WERI-Rb-1 (cell line): ENCODE measurements around the gene CPNE7.

ENCODE experiments used
- DNase-seq: peaks from one replicate; pipeline ENCODE4 v3.0.0-alpha.2; 2020
- H3K27ac ChIP-seq: fragments of 250-450 bp; sonication (Bioruptor Pico); 2 replicates; pipeline ENCODE4 v1.5.1; 2020; ENCODE audit warnings: mild to moderate bottlenecking, moderate library complexity
- H3K27me3 ChIP-seq: fragments of 250-450 bp; sonication (Bioruptor Pico); 2 replicates; pipeline ENCODE4 v1.5.1; 2021; ENCODE audit warnings: mild to moderate bottlenecking, low read depth, moderate library complexity; ENCODE audit not compliant: insufficient read depth, severe bottlenecking
- H3K36me3 ChIP-seq: fragments of 250-450 bp; sonication (Bioruptor Pico); 2 replicates; pipeline ENCODE4 v1.5.1; 2020; ENCODE audit warnings: mild to moderate bottlenecking, moderate library complexity
- H3K4me3 ChIP-seq: 2 replicates; pipeline ENCODE4 v1.5.1; 2011; ENCODE audit warnings: low read depth, mild to moderate bottlenecking, control low read depth, low read length
- H3K9me3 ChIP-seq: fragments of 250-450 bp; sonication (Bioruptor Pico); 2 replicates; pipeline ENCODE4 v1.5.1; 2021; ENCODE audit warnings: mild to moderate bottlenecking, moderate library complexity; ENCODE audit not compliant: severe bottlenecking
- TF ChIP-seq, protein P1 (sequence below): IDR thresholded peaks from 2 replicates; pipeline ENCODE4 v1.5.1; 2011; ENCODE audit warnings: low read depth, mild to moderate bottlenecking, control low read depth, inconsistent platforms, low read length

The CPNE7 gene

DNA sequence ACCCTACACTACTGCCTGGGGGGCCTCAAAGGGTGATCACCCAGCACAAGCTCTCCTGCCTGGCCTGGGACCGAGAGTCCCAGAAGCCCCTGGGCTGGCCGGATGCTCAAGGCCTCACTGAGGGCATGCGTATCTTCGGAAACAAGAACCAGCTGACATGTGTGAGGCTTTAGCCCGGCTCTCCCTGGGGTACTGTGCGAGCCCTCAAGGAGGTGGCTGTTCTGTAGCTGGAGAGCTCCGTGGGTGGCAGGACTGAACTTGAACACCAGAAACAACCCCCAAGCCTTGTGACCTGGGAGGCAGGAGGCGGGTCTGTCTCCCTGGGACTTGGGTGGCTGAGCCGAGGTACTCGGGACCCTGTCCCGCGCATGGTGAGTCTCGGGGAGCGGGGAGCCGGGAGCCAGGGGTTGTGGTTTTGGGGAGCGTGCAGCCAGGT, 44.9 kb downstream of the CPNE7 start:
- Histone ChIP-seq H3K9me3 (no peaks in the 10 kb centered on the region), H3K27ac (no peak overlapping the region), H3K36me3 (no peaks in the 10 kb centered on the region), H3K27me3 (no peaks in the 10 kb centered on the region), H3K4me3 (no peak overlapping the region)
- TF ChIP-seq, protein P1, sequence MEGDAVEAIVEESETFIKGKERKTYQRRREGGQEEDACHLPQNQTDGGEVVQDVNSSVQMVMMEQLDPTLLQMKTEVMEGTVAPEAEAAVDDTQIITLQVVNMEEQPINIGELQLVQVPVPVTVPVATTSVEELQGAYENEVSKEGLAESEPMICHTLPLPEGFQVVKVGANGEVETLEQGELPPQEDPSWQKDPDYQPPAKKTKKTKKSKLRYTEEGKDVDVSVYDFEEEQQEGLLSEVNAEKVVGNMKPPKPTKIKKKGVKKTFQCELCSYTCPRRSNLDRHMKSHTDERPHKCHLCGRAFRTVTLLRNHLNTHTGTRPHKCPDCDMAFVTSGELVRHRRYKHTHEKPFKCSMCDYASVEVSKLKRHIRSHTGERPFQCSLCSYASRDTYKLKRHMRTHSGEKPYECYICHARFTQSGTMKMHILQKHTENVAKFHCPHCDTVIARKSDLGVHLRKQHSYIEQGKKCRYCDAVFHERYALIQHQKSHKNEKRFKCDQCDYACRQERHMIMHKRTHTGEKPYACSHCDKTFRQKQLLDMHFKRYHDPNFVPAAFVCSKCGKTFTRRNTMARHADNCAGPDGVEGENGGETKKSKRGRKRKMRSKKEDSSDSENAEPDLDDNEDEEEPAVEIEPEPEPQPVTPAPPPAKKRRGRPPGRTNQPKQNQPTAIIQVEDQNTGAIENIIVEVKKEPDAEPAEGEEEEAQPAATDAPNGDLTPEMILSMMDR: no peak
- DNase-seq: no peak

DNA sequence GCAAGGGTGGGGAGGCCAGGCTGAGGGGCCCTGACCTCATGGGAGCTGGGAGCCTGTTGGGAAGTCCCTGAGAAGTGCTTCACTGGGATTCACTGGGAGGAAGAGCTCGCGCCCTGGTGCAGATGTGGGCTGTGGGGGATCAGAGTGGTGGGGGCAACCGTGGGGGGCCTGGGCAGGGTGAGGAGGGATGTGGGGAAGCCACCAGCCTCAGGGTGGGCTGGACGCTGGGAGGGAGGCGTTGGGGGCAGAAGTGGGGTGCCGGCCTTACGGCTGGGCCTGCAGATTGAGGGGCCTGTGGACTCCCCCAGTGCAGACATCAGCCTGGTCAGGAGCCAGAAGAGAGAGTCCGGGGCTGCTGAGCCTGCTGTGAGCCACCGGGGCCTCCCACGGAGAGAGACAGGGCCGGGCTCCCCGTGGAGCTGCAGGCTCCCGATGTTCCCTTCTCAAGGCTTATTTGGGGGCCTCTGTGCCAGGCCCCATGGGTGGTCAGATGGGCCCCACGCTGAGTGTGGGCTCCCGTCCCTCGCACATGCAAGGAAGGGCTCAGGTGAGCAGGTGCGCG, 45.7 kb downstream of the CPNE7 start:
- no peak overlapping the region for H3K27ac ChIP-seq
- no peaks in the 10 kb centered on the region for H3K27me3 ChIP-seq
- H3K9me3 ChIP-seq: no peaks in the 10 kb centered on the region
- DNase-seq: no peak
- TF ChIP-seq, protein P1: no peak
- H3K36me3 ChIP-seq: no peaks in the 10 kb centered on the region
- H3K4me3 ChIP-seq: no peak overlapping the region

DNA sequence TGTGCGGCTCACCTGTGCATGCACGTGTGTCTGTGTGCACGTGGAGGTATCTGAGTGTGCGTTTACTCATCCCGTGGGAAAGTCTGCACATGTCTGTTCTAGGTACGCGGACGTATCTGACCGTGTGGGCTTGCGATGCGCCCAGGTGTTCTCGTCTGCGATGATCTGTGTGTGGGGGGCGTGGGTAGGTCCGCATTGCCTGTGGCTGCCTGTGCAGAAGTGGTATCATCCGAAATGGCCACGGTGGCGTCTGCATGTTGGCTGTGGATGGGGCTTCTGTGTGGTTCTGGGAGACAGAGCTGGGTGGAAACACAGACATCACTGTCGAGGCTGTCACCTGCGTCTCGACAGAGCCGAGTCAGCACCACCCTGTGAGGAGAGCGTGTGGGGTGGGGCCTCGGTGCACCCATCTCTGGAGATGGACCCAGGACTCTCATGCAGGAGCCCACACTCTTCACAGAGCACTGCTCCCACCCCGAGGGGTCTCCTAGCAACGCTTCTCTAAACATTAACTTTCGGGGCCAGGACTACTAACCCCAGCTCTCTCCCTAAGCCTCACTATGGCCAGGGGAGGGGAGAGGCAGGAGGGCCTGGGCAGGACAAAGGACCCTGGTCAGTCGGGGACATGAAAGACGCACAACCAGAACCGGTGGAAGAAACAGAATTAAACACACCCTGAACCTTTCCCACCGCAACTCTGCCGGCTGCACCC, 46.3 kb downstream of the CPNE7 start:
- no peaks in the 10 kb centered on the region for H3K27me3 ChIP-seq
- no peaks in the 10 kb centered on the region for H3K36me3 ChIP-seq
- DNase-seq: no peak
- no peak overlapping the region for H3K4me3 ChIP-seq
- H3K9me3 ChIP-seq: no peaks in the 10 kb centered on the region
- no peak overlapping the region for H3K27ac ChIP-seq
- TF ChIP-seq, protein P1: no peak

DNA sequence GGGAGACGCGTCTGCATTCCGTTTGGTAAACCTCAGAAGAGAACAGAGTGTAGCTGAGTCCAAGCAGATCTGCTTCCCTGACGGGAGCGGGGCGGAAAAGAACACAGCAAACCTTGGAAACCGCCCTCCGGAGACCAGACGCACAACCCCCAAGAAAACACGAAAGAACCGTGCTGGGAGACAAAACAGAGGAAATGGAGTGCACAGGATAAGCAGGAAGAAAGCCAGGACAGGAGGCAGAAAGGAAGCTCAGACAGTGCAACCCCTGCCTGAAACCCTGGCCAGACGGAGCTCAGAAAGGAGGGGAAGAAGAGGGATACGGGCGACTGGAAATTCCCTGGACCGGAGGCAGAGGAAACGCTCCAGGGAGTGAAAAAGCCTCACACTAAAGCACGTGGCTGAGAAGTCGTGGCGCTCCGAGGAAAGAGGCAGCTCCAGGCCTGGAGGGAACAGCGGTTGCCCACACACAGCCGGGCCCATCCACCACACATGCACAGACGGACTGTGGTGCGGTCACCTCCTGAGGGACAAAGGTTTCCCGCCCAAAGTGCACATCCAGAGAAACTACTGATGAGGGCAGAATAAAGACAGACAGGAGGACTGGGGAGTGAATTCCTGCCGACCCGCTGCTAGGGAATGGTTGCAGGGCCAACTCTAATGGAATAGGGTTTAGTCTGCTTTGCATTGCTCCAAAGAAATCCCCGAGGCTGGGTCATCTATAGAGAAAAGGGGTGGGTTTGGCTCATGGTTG, 48.1 kb downstream of the CPNE7 start:
- Histone ChIP-seq H3K9me3 (no peaks in the 10 kb centered on the region), H3K4me3 (no peak overlapping the region), H3K36me3 (no peaks in the 10 kb centered on the region), H3K27me3 (no peaks in the 10 kb centered on the region), H3K27ac (no peak overlapping the region)
- DNase-seq: no peak
- TF ChIP-seq, protein P1: no peak

DNA sequence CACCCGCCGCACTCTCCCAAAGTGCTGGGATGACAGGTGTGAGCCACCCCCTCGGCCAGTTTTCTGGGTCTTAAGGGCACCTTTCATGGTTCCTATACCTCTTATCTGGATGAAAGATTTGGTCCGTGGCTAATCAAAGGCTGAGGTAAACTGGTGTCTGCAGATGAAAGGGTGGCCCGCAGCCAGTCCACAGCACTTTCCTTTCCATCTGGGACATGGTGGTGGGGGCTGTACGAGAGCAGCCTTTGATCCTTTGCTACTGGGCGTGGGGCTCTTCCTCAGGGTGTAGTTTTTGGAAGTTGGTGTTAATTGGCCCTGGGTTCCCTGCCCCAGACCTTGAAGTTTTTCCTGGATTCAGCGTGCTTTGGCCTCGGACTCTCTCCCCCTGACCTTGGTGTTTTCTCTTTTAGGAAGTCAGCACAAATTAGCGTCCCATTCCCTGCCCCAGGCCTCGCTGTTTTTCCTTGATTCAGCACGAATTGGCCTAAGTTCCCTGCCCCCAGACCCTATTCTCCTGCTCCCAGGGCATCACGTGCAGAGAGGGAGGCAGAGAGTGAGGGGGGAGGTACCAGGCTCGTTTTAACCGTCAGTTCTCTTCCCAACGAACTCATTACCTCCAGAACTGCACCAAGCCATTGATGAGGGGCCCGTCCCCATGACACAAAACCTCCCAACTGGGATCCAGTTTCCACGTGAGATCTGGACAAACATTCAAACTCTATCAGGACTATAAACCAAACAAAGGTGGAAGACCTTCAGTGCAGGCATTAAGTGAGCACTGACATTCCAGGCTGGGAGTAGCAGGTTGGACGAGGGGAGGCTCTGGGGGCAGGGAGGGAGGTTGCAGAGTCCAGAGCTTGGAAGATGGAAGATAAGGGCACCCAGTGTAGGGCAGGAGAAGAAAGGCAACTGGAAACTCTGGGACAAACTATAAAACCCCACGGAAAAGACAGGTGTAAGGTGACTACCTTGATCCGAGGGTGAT, 49.5 kb downstream of the CPNE7 start:
- DNase-seq: no peak
- Histone ChIP-seq H3K9me3 (no peaks in the 10 kb centered on the region), H3K27ac (no peak overlapping the region), H3K27me3 (no peaks in the 10 kb centered on the region), H3K36me3 (no peaks in the 10 kb centered on the region), H3K4me3 (no peak overlapping the region)
- TF ChIP-seq, protein P1: no peak
